GM10847 (cell line): ENCODE data around the gene PIN4.

Experiments
- POLR2A ChIP-seq: IDR thresholded peaks from 2 replicates; pipeline ENCODE4 v1.6.1; 2011; ENCODE audit not compliant: insufficient read length; ENCODE audit errors: extremely low read depth

Gene PIN4

GRCh38 chrX:72181178-72182125 lies at the start of gene PIN4:
Gene PIN4 (plus strand): TSS chrX:72181757. CDS start chrX:72181786, 29 bp downstream.
- peak; percentile 19 for TF ChIP-seq POLR2A

- TF ChIP-seq POLR2A, result no peak
Measured at GRCh38 chrX:72132456-72132855, 49.1 kb upstream of the PIN4 start.

GRCh38 chrX:72133851-72134546 lies 47.6 kb upstream of the PIN4 start:
- TF ChIP-seq POLR2A, result no peak

GRCh38 chrX:72137846-72138495 lies 43.6 kb upstream of the PIN4 start:
- TF ChIP-seq POLR2A, result no peak

GRCh38 chrX:72139538-72139937 lies 42.0 kb upstream of the PIN4 start:
- TF ChIP-seq POLR2A, result no peak

- TF ChIP-seq POLR2A, result no peak
Measured at GRCh38 chrX:72141372-72142004, 40.1 kb upstream of the PIN4 start.

- TF ChIP-seq POLR2A, result no peak
Measured at GRCh38 chrX:72142094-72142793, 39.3 kb upstream of the PIN4 start.

GRCh38 chrX:72142794-72143608 lies 38.6 kb upstream of the PIN4 start:
- no peak for TF ChIP-seq POLR2A

- TF ChIP-seq POLR2A, result no peak
Measured at GRCh38 chrX:72143609-72143907, 38.0 kb upstream of the PIN4 start.

- TF ChIP-seq POLR2A, result no peak
Measured at GRCh38 chrX:72145181-72145580, 36.4 kb upstream of the PIN4 start.

- no peak for TF ChIP-seq POLR2A
Measured at GRCh38 chrX:72146527-72146926, 35.0 kb upstream of the PIN4 start.

GRCh38 chrX:72158773-72159172 lies 22.8 kb upstream of the PIN4 start:
- TF ChIP-seq POLR2A, result no peak

GRCh38 chrX:72159769-72160168 lies 21.8 kb upstream of the PIN4 start:
- no peak for TF ChIP-seq POLR2A

- no peak for TF ChIP-seq POLR2A
Measured at GRCh38 chrX:72165551-72165950, 16.0 kb upstream of the PIN4 start.

- TF ChIP-seq POLR2A, result no peak
Measured at GRCh38 chrX:72169008-72169728, 12.4 kb upstream of the PIN4 start.
